Measurements from ENCODE around the gene TCF7L2. TPM values are rescaled to one million over a fixed set of nuclear protein-coding genes. Genes with fewer than 3 reads are reported as not detected.

Gene TCF7L2
- total RNA-seq, 1 donor from 2014 or later = 88.2 TPM

DNA sequence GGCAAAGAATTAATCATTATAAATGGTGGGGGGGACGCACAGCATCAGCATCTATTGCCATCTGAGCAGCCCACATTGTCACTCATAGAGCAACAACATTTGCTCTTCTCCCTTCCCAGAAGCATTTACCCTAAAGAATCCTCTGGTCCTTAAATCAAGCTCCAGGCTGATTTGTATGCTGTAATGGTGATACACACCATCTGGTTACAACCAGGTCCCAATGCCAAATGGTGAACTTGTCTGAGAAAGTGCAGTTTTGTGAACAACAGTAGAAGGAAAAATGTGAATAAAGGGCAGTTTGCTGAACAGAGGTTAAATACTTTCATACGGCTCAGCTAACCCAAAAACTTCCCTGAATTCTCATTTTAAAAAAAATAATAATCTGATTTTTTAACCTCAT, 38.8 kb upstream of the TCF7L2 start:
- Mint-ChIP-seq H3K4me3 (ENCODE audit: unreplicated experiment) (no peak overlapping the region), H3K36me3 (ENCODE audit: unreplicated experiment) (no peaks in the 10 kb centered on the region), H3K27me3 (ENCODE audit: unreplicated experiment) (no peaks in the 10 kb centered on the region), H3K4me1 (ENCODE audit: unreplicated experiment) (peaks cover 17% of the 10 kb centered on the region), H3K27ac (ENCODE audit: unreplicated experiment) (no peak overlapping the region), H3K9me3 (ENCODE audit: unreplicated experiment) (no peaks in the 10 kb centered on the region)
- DNase-seq (ENCODE audit: extremely low spot score, unreplicated experiment) = no peak
- TF ChIP-seq, protein P1, sequence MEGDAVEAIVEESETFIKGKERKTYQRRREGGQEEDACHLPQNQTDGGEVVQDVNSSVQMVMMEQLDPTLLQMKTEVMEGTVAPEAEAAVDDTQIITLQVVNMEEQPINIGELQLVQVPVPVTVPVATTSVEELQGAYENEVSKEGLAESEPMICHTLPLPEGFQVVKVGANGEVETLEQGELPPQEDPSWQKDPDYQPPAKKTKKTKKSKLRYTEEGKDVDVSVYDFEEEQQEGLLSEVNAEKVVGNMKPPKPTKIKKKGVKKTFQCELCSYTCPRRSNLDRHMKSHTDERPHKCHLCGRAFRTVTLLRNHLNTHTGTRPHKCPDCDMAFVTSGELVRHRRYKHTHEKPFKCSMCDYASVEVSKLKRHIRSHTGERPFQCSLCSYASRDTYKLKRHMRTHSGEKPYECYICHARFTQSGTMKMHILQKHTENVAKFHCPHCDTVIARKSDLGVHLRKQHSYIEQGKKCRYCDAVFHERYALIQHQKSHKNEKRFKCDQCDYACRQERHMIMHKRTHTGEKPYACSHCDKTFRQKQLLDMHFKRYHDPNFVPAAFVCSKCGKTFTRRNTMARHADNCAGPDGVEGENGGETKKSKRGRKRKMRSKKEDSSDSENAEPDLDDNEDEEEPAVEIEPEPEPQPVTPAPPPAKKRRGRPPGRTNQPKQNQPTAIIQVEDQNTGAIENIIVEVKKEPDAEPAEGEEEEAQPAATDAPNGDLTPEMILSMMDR (IDR thresholded peaks at IDR 0.05) = no peak

DNA sequence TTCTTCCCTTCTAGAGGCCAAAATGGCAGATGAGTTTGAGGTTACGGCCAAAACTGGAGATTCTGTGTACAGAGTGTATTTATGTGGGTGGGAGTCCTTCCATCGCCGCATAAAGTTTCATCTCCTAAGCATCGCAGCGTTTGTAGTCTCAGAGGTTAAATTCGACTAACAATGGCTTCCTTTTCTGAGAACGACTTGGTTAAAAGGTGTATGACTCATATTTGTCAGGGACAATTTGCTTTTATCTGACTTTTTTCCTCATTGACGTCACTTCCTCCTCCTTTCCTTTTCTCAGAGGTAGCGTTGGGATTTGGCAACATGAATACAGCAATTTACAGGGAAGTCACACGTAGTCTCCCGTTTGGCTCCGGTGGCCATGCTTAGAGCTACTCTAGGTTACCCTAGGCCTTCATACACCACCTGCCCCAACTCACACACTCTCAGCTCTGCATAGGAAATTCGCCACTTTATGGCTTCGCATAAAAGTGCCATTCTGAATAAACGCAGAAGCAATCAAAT, 37.6 kb upstream of the TCF7L2 start:
- DNase-seq (ENCODE audit: extremely low spot score, unreplicated experiment) = no peak
- no peaks in the 10 kb centered on the region for H3K36me3 Mint-ChIP-seq (ENCODE audit: unreplicated experiment)
- H3K27ac Mint-ChIP-seq (ENCODE audit: unreplicated experiment) = no peak overlapping the region
- no peak overlapping the region for H3K4me3 Mint-ChIP-seq (ENCODE audit: unreplicated experiment)
- no peaks in the 10 kb centered on the region for H3K9me3 Mint-ChIP-seq (ENCODE audit: unreplicated experiment)
- TF ChIP-seq, protein P1 (IDR thresholded peaks at IDR 0.05) = no peak
- H3K4me1 Mint-ChIP-seq (ENCODE audit: unreplicated experiment) = peaks cover 18% of the 10 kb centered on the region
- no peaks in the 10 kb centered on the region for H3K27me3 Mint-ChIP-seq (ENCODE audit: unreplicated experiment)

GRCh38 chr10:112913255-112913654, 36.8 kb upstream of the TCF7L2 start:
- Mint-ChIP-seq H3K4me3 (ENCODE audit: unreplicated experiment) (no peak overlapping the region), H3K36me3 (ENCODE audit: unreplicated experiment) (no peaks in the 10 kb centered on the region), H3K9me3 (ENCODE audit: unreplicated experiment) (no peaks in the 10 kb centered on the region), H3K27ac (ENCODE audit: unreplicated experiment) (no peak overlapping the region), H3K27me3 (ENCODE audit: unreplicated experiment) (no peaks in the 10 kb centered on the region), H3K4me1 (ENCODE audit: unreplicated experiment) (peaks cover 18% of the 10 kb centered on the region)
- TF ChIP-seq, protein P1 (IDR thresholded peaks at IDR 0.05) = no peak
- DNase-seq (ENCODE audit: extremely low spot score, unreplicated experiment) = no peak

- TF ChIP-seq, protein P1 (IDR thresholded peaks at IDR 0.05) = no peak
- Mint-ChIP-seq H3K27me3 (ENCODE audit: unreplicated experiment) (no peaks in the 10 kb centered on the region), H3K36me3 (ENCODE audit: unreplicated experiment) (no peaks in the 10 kb centered on the region), H3K9me3 (ENCODE audit: unreplicated experiment) (no peaks in the 10 kb centered on the region), H3K27ac (ENCODE audit: unreplicated experiment) (no peak overlapping the region), H3K4me1 (ENCODE audit: unreplicated experiment) (peaks cover 18% of the 10 kb centered on the region), H3K4me3 (ENCODE audit: unreplicated experiment) (no peak overlapping the region)
- no peak for DNase-seq (ENCODE audit: extremely low spot score, unreplicated experiment)
Observed at GRCh38 chr10:112913661-112914287, 36.3 kb upstream of the TCF7L2 start.

- Mint-ChIP-seq H3K4me3 (ENCODE audit: unreplicated experiment) (no peak overlapping the region), H3K9me3 (ENCODE audit: unreplicated experiment) (no peaks in the 10 kb centered on the region), H3K4me1 (ENCODE audit: unreplicated experiment) (peaks cover 20% of the 10 kb centered on the region), H3K36me3 (ENCODE audit: unreplicated experiment) (no peaks in the 10 kb centered on the region), H3K27me3 (ENCODE audit: unreplicated experiment) (no peaks in the 10 kb centered on the region), H3K27ac (ENCODE audit: unreplicated experiment) (no peak overlapping the region)
- TF ChIP-seq, protein P1 (IDR thresholded peaks at IDR 0.05) = no peak
- DNase-seq (ENCODE audit: extremely low spot score, unreplicated experiment) = no peak
Observed at GRCh38 chr10:112914288-112914952, 35.6 kb upstream of the TCF7L2 start.
